GM21360 (cell line): ENCODE measurements around the gene SCN4A.
"Not testable (repeated sequence)": the region's sequence is repeated elsewhere in the genome, so short reads cannot be mapped to it uniquely, and the experiment has no call there.

Experiments
- ATAC-seq: cut with Tn5 transposase; IDR thresholded peaks from one replicate; pipeline ENCODE4 v1.9.1; 2021; ENCODE audit warnings: mild to moderate bottlenecking, moderate library complexity; ENCODE audit not compliant: unreplicated experiment

SCN4A gene

DNA sequence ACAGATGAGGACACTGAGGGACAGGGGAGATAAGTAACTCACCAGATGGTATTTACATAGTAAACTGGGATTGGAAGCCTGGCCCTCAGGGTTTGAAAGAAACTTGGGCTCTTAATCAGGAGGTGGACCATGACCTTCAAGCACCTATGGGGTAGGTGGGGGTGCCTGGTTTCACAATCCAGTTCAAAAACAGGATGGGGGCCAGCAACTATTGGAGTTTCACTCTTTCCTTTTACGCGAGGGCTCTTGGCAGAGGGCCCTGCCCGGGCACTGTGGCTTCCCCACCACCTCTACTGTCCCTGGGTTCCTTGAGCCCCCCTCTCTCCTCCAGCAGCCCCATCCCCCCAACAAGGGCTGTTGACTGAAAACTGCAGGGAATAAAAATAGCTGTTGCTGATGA, 14.1 kb upstream of the SCN4A start:
- ATAC-seq = no peak

DNA sequence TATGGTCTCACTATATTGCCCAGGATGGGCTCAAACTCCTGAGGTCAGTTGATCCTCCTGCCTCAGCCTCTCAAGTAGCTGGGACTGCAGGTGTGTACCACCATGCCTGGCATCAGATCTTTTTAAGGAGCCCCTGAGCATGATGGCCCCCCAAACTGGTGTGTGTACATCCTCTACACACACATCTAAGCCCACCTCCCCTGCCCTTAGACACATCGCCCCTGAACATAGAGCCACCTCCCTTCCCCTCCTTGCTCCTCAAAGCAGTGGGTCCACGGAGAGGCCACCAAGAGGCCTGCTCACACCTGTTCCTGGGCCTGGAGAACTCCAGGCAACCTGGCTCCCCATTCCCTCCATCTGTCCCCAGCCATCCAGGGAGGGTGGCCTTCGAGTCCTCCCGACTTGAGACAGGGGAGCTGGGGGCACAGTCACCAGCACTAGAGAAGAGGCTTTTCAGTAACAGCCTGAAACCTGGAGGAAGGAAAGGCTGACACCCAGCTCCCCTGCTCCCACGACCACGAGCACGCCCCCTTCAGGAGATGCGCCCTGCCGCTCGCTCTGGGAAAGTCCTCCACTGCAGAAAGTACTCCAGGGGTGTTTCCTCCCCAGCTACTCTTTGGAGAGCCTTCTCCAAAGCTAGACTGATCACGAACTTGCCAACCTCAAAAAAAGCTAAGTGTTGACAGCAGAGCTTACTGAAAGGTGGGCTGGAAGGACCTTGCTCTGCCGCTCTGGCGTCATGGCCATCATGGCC, 12.8 kb upstream of the SCN4A start:
- ATAC-seq = no peak

DNA sequence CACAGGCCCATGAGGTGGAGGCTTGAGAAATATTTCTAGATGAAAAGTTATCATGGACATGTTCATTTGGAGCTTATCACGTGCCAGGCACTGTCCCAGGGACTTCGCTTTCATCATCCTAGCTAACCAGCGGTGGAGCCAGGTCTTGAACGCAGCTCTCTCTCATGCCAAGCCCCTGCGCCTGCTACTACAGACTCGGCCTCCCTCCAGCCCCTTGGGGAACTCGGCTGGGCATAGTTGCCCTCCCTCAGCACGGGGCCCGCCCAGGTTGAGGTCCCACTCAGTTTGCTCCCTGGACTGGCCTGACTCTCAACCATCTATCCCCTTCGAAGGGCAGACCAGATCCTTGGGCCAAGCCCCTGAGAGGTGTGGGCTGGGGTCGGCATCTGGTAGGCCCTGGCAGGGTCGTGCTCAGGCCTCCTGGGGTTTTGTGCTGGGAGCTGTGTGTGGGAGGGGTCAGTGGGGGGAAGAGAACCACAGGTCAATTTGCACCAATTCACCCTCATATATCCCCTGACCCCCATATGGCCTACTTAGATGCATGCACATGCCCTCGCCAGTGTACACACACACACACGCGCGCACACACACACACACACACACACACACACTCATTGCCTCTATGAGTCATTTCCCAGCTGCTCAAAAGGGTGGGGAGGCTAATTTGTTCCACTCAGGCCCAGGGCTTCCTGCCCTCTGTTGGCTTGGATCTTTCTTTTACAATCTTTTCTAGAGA, 12.1 kb upstream of the SCN4A start:
- ATAC-seq = no peak

DNA sequence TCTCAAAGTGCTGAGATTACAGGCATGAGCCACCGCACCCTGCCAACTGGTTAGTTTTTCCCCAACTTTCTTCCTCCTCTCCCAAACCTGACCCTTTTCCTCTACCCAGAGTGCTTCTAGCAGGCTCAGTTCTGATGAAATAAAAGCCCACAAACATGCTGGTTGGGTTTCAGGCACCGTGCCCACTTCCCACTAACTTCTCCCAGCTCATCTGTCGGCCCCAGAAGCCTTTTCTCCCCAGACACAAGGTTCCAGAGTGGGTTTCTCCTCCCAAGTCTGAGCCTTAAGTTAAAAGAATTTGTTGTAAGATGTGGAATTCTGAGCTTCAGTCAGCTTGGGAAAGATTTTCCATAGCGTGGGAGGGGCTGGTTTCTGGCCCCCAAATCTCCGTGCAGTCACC, 11.5 kb upstream of the SCN4A start:
- no peak for ATAC-seq

DNA sequence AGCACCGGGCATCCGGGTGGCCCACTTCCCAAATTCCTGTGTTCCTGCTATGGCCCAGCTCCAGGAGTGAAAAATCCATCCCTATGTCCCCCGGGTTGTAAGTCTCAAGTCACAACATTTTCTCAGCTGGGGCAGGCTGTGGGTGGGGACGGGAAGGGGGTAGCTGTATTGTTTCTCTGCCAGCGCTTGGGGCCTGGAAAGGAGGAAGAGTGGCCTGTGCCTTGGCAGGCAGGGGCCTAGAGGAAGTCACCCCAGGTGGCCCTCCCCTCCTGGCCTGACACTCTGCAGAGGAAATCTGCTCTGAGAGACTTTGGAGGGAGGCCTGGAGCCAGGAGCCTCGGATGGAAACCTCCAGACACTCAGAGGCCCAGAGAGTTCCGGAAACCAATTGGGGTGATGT, 10.6 kb upstream of the SCN4A start:
- no peak for ATAC-seq

DNA sequence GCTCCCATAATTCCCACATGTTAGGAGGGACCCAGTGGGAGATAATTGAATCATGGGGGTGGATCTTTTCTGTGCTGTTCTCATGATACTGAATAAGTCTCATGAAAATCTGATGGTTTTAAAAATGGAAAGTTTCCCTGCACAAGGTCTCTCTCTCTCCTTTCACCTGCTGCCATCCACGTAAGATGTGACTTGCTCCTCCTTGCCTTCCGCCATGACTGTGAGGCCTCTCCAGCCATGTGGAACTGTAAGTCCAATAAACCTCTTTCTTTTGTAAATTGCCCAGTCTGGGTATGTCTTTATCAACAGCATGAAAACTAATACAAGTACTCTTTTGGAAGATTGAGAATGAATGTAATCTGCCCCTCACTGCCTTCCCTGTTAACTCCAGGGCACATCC, 9.9 kb upstream of the SCN4A start:
- not testable (repeated sequence) for ATAC-seq

DNA sequence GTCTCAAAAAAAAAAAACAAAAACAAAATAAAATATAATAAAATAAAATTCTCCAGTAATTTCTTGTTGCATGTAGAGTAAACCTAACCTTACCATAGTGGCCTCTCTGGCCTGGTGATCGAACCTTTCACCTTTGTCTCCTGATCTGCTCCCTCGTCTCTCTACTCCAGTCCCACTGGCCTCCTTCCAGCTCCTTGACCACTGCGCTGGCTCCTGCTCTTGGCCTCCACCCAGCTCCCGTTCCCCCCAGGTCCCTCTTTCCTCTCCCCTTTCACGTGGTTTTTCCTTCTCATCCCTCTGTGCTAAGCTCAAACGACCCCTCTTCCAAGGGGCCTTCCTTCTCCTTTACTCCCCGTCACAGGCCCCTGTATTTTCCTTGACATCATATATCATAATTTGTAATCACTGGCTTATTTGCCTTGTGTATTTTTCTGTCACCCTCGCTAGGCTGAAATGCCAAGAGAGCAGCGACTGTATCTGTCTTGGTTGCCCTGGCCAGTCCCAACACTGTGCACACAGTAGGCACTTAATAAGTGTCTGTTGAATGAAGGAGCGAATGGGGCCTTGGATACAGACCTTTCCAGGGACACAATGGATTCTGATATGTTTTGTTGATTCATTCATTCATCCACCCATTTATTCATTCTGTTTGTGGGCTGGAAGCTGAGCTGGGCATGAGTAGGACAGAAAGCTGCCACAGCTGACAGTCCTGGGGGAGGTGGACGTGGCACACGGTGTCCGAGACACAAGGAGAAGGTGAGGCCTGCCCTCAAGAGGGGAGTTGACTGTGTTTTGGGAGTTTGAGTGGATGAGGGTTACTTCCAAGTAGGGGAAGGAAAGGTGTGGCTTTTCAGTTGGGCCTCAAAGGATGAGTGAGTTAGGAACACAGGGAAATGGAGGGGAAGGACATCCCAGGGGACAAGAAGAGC, 5.8 kb upstream of the SCN4A start:
- no peak for ATAC-seq

DNA sequence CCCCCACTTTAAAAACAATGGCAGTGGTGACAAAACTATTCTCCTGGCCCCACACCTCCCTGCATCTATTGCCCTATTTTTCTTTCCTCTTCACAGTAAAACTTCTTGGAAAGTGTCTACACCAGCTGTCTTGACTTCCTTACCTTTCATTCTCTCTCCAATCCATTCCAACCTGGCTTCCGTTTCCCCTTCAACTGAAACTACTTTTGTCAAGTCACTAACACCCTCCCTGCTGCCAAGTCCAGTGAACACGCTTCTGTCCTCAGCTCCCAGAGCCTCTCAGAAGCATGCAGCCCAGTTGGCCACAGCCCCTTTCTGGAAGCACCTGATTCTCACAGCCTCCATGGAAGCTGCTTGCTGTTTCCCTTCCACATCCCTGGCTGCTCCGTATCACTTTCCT, 4.0 kb upstream of the SCN4A start:
- no peak for ATAC-seq

DNA sequence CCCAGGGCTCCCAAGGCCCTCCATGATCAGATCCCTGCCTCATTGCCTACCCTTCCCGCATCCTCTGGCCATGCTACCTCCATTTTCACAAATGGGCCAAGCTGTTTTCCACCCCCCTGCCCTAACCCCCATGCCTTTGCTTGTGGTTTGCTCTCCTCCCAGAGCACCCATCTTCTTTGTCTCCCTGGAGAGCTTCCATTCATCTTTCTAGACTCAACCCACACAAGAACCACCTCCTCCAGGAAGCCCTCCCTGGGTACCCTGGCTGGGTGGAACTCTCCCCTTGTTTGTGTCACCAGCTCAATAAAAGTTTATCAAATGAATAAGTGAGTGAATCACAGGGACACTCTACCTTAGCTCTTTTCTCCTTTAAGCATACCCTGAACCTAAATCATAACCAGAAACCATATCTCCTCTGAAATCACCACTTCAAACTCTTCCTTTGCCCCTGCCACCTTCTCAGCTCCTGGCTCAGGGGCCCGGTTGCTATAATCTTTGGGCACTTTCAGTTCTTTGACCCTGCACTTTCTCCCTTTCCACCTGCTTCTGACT, 2.9 kb upstream of the SCN4A start:
- ATAC-seq = no peak

DNA sequence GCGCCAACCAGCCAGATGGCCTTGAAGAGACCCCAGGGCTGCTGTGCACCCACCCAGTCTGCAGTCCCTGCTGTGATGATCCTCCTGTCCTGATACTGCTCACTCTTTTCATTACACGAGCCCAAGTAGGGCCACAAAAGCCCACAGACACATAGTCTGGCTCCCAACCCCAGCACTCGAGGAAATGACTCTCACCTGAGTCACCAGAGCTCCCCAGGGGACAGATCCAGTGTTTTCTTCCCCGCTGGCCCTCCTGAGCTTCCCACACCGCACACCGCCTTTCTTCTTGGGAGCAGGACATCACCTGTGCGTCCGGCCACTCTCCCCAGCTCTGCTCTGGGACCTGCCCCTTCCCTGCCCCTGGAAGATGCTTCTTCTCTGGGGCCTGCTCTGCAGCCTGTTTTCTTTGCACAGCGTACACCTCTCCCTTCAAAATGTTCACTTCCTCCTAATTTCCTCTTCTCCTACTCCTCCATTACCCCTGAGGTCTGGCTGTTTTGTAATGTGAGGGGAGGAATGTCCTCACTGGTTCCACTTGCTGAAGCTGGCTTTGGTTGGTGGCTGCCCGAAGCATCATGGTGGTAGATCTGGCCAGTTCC, 2.0 kb upstream of the SCN4A start:
- ATAC-seq = no peak

DNA sequence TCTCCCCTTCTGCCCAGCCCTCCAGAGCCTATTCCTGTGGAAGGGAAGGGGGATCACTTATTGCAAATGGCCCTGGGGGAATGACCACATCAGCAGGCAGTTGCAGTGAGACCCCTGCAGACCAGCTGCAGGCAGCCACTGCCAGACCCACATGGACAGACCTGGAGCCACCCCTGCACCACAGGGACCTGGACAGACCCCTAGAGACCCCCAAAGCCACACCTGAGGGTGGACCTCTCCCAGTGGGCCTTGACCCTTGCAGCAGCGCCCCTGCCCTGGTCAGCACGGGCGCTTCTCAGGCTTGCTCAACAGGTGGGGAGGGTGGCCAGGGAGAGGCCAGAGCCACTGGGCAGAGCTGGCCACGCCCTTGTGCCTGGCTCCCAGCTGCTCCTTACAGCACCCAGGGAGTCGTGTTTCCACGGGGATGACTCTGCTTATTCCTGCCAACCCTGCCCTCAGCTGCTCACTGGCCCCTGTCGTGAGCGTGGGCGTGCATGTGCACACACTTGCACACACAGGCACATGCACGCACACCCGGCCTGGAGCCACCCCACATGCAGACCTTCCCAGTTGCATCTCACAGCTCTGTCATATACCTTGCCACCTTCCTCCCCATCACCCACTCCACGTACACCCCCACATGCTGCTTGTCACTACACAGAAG, 1.3 kb upstream of the SCN4A start:
- ATAC-seq = no peak

DNA sequence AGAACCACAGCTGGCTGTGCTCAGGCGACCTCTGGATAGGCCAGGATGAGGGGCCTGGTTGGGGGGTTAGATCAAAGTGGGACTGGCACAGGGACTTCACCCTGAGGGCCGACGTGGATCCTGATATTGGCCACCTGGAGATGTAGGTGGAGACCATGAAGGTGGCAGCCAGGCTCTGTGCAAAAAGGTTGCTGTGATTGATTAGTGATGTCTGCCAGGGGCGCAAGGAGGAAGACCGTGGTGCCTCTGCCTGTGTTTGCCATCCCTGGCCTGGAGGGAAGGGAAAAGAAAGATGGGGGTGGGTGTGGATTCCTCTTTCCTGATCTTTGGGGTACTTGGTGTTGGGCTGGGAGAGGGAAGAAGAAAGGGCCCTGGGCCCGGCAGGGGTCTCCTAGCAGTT, 529 bp upstream of the SCN4A start:
- no peak for ATAC-seq

DNA sequence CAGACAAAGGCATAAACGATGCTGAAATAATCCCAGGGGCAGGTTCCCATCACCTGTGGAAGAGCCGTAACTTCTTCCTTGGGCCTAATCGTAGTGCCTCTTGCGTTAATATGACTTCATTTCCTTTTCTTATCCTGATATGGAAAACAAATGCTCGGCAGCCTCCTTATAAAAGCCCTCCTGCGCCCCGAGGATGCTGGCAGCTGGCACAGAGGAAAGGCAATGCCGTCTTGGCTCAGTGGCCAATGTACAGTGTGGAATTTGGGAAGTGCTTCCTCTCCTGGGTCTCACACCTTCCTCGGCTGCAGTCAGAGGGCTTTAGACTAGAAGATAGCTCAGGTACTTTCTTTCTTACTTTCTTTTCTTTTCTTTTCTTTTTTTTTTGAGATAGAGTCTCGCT, 3.4 kb downstream of the SCN4A start:
- ATAC-seq = no peak

DNA sequence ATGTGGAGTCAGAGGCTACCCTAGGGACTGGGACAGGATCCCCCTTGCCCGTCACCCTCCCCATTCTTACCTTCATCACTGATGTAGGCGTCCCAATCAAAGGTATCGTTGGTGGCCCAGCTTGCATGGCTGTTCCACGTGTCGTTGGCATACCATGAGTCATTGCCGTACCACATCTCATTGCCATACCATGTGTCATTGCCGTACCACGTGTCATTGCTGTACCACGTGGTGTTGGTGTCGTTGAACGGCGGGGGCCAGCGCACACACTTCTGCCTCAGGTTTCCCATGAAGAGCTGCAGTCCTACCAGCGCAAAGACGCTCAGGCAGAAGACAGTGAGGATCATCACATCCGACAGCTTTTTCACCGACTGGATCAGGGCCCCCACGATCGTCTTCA, 4.8 kb downstream of the SCN4A start:
- no peak for ATAC-seq

DNA sequence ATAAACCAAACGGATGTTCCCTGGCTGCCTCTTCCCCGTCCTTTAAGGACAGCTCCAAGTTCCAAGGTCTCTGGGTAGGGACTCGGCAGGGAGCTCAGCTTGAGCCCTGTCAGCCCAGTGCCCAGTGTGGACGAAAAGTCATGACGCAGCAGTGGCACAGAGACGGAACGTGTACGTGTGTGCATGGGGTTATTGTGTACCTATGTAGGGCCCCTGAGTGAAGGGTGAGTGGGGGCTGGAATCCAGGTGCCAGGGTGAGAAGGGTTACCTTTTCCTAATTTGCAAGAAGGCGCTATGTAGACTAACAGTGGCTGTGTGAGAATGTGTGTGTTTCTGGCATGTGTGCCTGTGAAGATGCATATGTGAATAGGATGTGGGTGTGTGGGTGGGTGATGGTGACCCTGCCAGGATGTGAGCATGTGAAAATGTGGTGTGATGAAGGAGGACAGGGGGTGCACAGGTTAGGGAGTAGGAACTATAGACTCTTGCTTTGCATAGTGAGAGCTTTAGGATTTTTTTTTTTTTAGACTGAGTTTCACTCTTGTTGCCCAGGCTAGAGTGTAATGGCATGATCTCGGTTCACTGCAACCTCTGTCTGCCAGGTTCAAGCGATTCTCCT, 6.0 kb downstream of the SCN4A start:
- no peak for ATAC-seq

DNA sequence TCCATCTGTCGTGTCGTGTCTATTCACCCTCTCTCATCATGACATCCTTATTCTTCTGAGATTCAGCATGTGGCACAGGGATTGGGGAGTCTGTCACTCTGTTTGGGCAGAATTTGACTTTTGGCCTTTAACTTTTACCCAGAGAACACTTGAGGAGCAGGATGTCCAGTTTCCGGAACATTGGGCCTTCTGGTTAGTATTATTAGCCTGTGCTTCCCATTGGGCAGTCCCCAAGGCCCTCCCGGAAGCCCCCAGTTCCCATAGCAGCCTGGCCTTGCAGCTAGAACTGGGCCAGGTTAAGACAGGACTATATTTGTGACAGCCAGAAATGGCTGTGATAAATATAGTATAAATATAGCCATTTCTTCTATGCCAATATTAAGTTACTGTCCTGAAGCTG, 9.6 kb downstream of the SCN4A start:
- no peak for ATAC-seq

DNA sequence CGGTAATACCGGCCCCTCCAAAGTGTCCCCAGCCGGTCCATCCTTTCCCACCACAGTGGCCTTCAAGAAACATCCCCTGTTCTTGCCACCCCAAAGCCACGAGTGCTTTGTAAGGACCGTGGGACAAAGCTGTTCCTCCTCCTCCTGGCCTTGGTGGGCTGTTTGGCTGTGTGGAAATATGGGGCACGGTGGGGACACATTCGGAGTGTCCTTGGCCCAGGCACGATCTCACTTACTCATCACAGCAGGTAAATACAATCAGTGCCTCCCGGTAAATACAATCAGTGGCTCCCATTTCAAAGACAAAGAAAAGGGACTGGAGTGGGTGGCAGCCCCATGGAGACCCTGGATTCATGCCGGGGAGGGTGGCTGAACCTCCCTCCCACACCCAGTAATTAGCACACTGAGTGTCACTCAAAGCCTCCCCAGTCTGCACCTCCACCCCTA, 10.4 kb downstream of the SCN4A start:
- ATAC-seq = no peak

DNA sequence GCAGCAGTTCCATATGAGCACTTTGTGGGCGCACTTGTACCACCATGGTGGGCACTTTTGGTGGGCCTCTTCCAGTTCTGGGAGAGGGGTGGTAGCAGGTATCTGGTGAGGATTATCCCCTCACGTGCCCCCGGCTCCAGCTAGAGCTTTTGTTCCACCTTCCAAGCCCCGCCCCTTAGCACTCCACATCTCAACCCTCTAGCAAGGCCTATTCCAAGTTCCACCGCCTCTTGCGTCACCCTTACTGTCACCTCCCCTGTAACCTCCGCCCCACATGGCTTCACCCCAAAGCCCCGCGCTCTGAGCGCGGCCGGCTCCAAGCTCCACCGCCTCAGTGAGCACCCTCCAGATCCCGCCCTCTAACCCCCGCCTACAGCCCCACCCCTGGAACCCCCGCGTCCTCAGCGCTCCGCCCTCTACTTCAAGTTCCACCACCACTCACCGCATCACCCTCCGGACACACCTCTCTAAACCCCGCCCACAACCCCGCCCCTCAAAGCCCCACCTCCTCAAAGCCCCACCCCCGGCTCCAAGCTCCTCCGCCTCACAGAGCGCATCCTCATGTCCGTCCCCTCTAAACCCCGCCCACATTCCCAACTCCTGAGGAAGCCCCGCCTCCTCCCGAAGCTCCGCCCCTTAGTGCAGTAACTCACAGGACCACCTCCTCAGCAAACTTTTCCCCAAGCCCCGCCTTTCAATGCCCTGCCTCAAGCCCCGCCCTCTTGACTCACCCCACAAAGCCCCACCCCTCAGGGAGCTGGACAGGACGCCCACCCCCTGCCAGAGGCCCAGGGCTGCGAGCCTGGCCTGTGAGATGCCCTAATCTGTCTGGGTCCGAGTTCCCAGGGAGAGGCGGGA, 11.1 kb downstream of the SCN4A start:
- ATAC-seq = no peak

DNA sequence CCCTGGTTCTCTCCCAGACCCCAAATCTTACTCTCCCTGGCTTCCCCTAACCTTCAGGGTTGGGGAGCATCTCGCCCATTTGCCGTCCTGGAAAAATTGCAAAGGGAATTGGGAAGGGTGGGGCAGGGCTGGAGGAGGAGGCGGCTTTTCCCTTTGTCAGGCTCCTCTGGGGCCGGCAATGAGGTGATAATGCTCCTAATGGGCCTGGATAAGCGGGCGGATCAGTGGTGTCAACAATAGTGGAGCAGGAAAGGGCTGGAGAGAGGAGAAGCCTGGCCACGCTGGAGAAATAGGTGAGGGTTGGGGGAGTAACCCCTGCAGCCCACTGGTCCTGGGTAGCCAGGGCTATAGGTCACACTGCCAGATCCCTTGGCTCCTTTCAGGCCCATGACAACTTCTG, 12.3 kb downstream of the SCN4A start:
- no peak for ATAC-seq
